AG04450 (cell line): Measurements from ENCODE around the gene SLC46A2. TPM values are rescaled to one million over a fixed set of nuclear protein-coding genes. Genes with fewer than 3 reads are reported as not detected.

Experiments
- CTCF ChIA-PET: fragments of 300-600, 350-600 bp; formaldehyde crosslinking; extraction: SDS; loops from one replicate; lab custom pipeline; 2022; ENCODE audit warnings: antibody characterized with exemption, inconsistent platforms; lab: Charles Lee
- POLR2A ChIA-PET: fragments of 350-600 bp; formaldehyde crosslinking; extraction: SDS; loops from one replicate; lab custom pipeline; 2021; ENCODE audit warnings: antibody characterized with exemption, inconsistent platforms; lab: Yijun Ruan, JAX
- DNase-seq: peaks from one replicate; pipeline ENCODE4 v3.0.0-alpha.2; 2011; ENCODE audit warnings: low read depth, low spot score
- H3K27ac ChIP-seq: one replicate; pipeline ENCODE4 v1.5.1; 2012; ENCODE audit warnings: low read depth, low read length, control low read depth
- H3K27me3 ChIP-seq: one replicate; pipeline ENCODE4 v1.6.0; 2012; ENCODE audit warnings: low read length; ENCODE audit not compliant: control insufficient read depth, insufficient read depth
- H3K4me3 ChIP-seq: 2 replicates; pipeline ENCODE4 v1.5.1; 2011; ENCODE audit warnings: mild to moderate bottlenecking, low read depth, low read length, control low read depth
- H3K9me3 ChIP-seq: 2 replicates; pipeline ENCODE4 v1.5.1; 2012; ENCODE audit warnings: low read length; ENCODE audit not compliant: control insufficient read depth, insufficient read depth
- CTCF ChIP-seq: IDR thresholded peaks from 2 replicates; pipeline ENCODE4 v1.5.1; 2011; ENCODE audit warnings: low read depth, low read length, control low read depth, inconsistent platforms
- polyA plus RNA-seq: library from polyadenylated mRNA; depleted of rRNA; stranded (reverse); fragments of >200 nt; gene quantifications from 2 replicates; pipeline ENCODE4 v1.2.3, GENCODE V29; 2011

Gene SLC46A2
- polyA plus RNA-seq, 1 experiment = not detected

GRCh38 chr9:112872019-112872418, 18.7 kb downstream of the SLC46A2 start:
- Histone ChIP-seq H3K4me3 (no peak overlapping the region), H3K27me3 (no peaks in the 10 kb centered on the region), H3K9me3 (peaks cover 2% of the 10 kb centered on the region), H3K27ac (no peak overlapping the region)
- DNase-seq = no peak
- CTCF ChIA-PET = no interaction called here
- POLR2A ChIA-PET = no interaction called here
- no peak for TF ChIP-seq CTCF

DNA sequence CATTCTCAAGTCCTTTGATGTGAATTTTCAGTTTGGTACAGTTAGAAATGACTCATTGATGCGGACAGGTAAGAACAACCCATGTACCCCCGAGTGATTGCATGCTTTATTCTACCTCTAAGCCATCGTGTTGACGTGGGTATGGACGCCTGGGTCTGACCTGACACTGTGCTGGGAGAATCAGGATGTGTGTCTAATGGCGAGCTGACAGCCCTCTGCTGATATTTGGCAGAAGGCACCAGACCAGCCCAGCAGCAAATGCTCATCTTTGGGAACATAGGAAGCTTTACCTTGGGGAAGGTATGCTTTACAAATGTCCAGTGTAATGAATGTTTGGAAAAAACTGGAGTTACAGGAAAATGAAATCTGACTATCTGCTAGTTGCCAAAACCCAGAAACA, 20.1 kb downstream of the SLC46A2 start:
- no peak for DNase-seq
- no peak overlapping the region for H3K27ac ChIP-seq
- POLR2A ChIA-PET = no interaction called here
- H3K4me3 ChIP-seq = no peak overlapping the region
- no peaks in the 10 kb centered on the region for H3K27me3 ChIP-seq
- H3K9me3 ChIP-seq = peaks cover 8% of the 10 kb centered on the region
- TF ChIP-seq CTCF = no peak
- CTCF ChIA-PET = interaction anchor here (1.3 kb wide), 1 partner anchor 32 kb away, joined by 4 read pairs; no protein-coding TSS in a partner anchor

DNA sequence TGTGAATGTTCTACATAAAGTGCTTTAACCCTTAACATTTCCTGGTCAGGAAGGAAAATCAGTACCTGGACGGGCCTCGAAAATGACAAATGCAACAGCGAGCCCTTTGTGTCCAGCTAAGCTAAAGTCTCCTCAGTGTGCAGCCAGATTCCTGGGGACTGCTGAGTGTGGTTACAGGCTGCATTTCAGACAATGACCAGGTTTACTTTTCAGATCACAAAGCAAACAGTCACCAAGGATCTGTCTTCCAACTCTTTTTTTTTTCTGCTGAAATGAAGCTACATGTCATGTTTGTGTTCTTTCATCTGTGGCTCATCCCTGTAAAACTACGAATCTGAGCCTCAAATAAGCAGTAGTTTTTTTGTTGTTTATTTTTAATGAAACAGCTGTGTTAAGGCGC, 20.8 kb downstream of the SLC46A2 start:
- Histone ChIP-seq H3K9me3 (peaks cover 8% of the 10 kb centered on the region), H3K27ac (no peak overlapping the region), H3K27me3 (no peaks in the 10 kb centered on the region), H3K4me3 (no peak overlapping the region)
- DNase-seq = no peak
- TF ChIP-seq CTCF = no peak
- ChIA-PET POLR2A (no interaction called here), CTCF (interaction anchor here (0.6 to 1.3 kb wide), 2 partner anchors 33 to 141 kb away, joined by 4 read pairs; no protein-coding TSS in a partner anchor)

DNA sequence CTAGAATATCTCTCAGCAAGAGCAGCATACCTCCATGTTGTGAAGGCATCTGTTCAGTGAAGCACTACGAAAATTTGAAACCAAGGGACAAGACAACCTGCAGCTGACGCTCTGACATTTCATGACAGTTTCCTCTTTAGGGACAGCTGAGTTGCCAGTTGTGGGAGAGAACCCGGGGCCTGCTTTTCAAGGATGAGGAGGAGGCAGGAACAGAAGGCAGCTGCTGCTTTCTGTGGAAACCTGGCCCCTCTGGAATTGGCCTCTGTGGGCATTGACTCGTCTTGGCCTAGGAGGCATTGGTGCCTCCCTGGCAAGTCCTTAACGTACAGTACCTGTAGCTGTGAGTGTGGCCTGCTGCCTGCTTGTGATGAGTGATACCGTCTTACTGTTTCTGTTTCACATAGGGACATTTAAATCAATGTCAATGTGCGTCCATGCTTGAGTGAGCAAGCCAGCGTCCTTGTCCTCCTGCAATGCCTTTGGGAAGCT, 21.6 kb downstream of the SLC46A2 start:
- Histone ChIP-seq H3K9me3 (peaks cover 8% of the 10 kb centered on the region), H3K27ac (no peak overlapping the region), H3K4me3 (no peak overlapping the region), H3K27me3 (no peaks in the 10 kb centered on the region)
- POLR2A ChIA-PET = no interaction called here
- no peak for DNase-seq
- TF ChIP-seq CTCF = no peak
- CTCF ChIA-PET = interaction anchor here (0.6 to 1.6 kb wide), 2 partner anchors 34 to 141 kb away, joined by 4 to 8 read pairs; no protein-coding TSS in a partner anchor

- no peak overlapping the region for H3K4me3 ChIP-seq
- CTCF ChIA-PET = interaction anchor here (1.6 kb wide), 1 partner anchor 35 kb away, joined by 8 read pairs; no protein-coding TSS in a partner anchor
- no peak for TF ChIP-seq CTCF
- H3K27ac ChIP-seq = no peak overlapping the region
- H3K9me3 ChIP-seq = peaks cover 8% of the 10 kb centered on the region
- POLR2A ChIA-PET = no interaction called here
- DNase-seq = no peak
- H3K27me3 ChIP-seq = no peaks in the 10 kb centered on the region
Observed at GRCh38 chr9:112868461-112868860, 22.2 kb downstream of the SLC46A2 start.
